ENCODE data around the gene KIF27.

The KIF27 gene

GRCh38 chr9:83920927-83921707, at the start of gene KIF27:
TSS of gene KIF27 (minus strand) at chr9:83921432. CDS start at chr9:83915591, 5,841 bp downstream.
- peak; percentile 97 for ATAC-seq
- no peak for TF ChIP-seq SNAI2 (CRISPR knock-in tag; IDR thresholded peaks at IDR 0.05)
- TF ChIP-seq BACH2 (CRISPR knock-in tag; IDR thresholded peaks at IDR 0.05; ENCODE audit: borderline replicate concordance) = no peak
- TF ChIP-seq TSHZ2 (CRISPR knock-in tag; IDR thresholded peaks at IDR 0.05) = 0 out of 2 replicates have a peak, but pooled peaks have one; percentile 43
- TF ChIP-seq ZC3H10 (CRISPR knock-in tag; IDR thresholded peaks at IDR 0.05) = no peak
- TF ChIP-seq ZFP30 (CRISPR knock-in tag; IDR thresholded peaks at IDR 0.05) = peak; percentile 26
- TF ChIP-seq ZNF8 (CRISPR knock-in tag; IDR thresholded peaks at IDR 0.05) = no peak
- TF ChIP-seq GLIS3 (CRISPR knock-in tag; IDR thresholded peaks at IDR 0.05) = peak; percentile 88; the same call in 1 of the 2 replicates
- no peak for TF ChIP-seq RARB (CRISPR knock-in tag; IDR thresholded peaks at IDR 0.05)
- TF ChIP-seq ZNF70 (CRISPR knock-in tag; IDR thresholded peaks at IDR 0.05) = no peak
- no peak for TF ChIP-seq OSR1 (CRISPR knock-in tag; IDR thresholded peaks at IDR 0.05)
- no peak for TF ChIP-seq PPARA (CRISPR knock-in tag; IDR thresholded peaks at IDR 0.05; ENCODE audit: borderline replicate concordance)
- TF ChIP-seq PATZ1 (CRISPR knock-in tag; IDR thresholded peaks at IDR 0.05; ENCODE audit: borderline replicate concordance) = peak; percentile 38; the same call in 1 of the 2 replicates
- no peak for TF ChIP-seq ZNF565 (CRISPR knock-in tag; conservative IDR thresholded peaks at IDR 0.05; ENCODE audit: low read depth)
- no peak for TF ChIP-seq CSDC2 (CRISPR knock-in tag; IDR thresholded peaks at IDR 0.05)
- TF ChIP-seq ARNTL (CRISPR knock-in tag; IDR thresholded peaks at IDR 0.05; ENCODE audit: borderline replicate concordance, low read depth) = no peak
- no peak for TF ChIP-seq TOX (CRISPR knock-in tag; IDR thresholded peaks at IDR 0.05; ENCODE audit: borderline replicate concordance)
- TF ChIP-seq, protein P1, sequence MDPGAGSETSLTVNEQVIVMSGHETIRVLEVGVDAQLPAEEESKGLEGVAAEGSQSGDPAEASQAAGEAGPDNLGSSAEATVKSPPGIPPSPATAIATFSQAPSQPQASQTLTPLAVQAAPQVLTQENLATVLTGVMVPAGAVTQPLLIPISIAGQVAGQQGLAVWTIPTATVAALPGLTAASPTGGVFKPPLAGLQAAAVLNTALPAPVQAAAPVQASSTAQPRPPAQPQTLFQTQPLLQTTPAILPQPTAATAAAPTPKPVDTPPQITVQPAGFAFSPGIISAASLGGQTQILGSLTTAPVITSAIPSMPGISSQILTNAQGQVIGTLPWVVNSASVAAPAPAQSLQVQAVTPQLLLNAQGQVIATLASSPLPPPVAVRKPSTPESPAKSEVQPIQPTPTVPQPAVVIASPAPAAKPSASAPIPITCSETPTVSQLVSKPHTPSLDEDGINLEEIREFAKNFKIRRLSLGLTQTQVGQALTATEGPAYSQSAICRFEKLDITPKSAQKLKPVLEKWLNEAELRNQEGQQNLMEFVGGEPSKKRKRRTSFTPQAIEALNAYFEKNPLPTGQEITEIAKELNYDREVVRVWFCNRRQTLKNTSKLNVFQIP (CRISPR knock-in tag; IDR thresholded peaks at IDR 0.05; ENCODE audit: borderline replicate concordance, low read depth) = no peak
- no peak for TF ChIP-seq TCF4 (CRISPR knock-in tag; IDR thresholded peaks at IDR 0.05; ENCODE audit: borderline replicate concordance)
- TF ChIP-seq ISL1 (CRISPR knock-in tag; IDR thresholded peaks at IDR 0.05) = no peak
- no peak for TF ChIP-seq ZFP3 (CRISPR knock-in tag; IDR thresholded peaks at IDR 0.05)
- no peak for TF ChIP-seq ESRRG (CRISPR knock-in tag; IDR thresholded peaks at IDR 0.05)
- TF ChIP-seq CSRNP3 (CRISPR knock-in tag; IDR thresholded peaks at IDR 0.05) = no peak

DNA sequence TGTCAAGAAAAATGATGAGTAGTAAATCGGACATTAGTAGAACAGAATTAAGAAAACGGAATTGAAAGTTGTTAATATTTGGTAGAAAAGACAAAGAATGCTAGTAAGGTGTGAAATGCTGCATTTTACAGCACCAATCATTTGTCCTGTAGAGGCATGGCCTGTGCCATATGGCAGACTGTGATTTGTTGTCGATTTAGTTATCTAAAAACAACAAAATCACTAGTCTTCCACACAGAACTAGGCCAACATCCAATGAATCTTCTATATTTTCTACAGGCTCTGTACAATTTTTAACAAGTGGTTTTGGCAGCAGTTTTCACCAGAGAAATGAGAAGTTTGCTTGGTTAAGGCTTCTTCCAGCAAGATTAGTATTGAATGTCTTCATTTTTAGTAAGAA, 48.4 kb upstream of the KIF27 start:
- no peak for ATAC-seq
- TF ChIP-seq ZNF565 (CRISPR knock-in tag; conservative IDR thresholded peaks at IDR 0.05; ENCODE audit: low read depth) (no peak), ARNTL (CRISPR knock-in tag; IDR thresholded peaks at IDR 0.05; ENCODE audit: borderline replicate concordance, low read depth) (no peak), TOX (CRISPR knock-in tag; IDR thresholded peaks at IDR 0.05; ENCODE audit: borderline replicate concordance) (no peak), TCF4 (CRISPR knock-in tag; IDR thresholded peaks at IDR 0.05; ENCODE audit: borderline replicate concordance) (no peak), ZFP3 (CRISPR knock-in tag; IDR thresholded peaks at IDR 0.05) (no peak), OSR1 (CRISPR knock-in tag; IDR thresholded peaks at IDR 0.05) (no peak)

- ATAC-seq = no peak
- TF ChIP-seq ESRRG (CRISPR knock-in tag; IDR thresholded peaks at IDR 0.05) (no peak), ZFP30 (CRISPR knock-in tag; IDR thresholded peaks at IDR 0.05) (no peak), ZNF70 (CRISPR knock-in tag; IDR thresholded peaks at IDR 0.05) (no peak), ZNF8 (CRISPR knock-in tag; IDR thresholded peaks at IDR 0.05) (no peak), PATZ1 (CRISPR knock-in tag; IDR thresholded peaks at IDR 0.05; ENCODE audit: borderline replicate concordance) (0 out of 2 replicates have a peak, but pooled peaks have one; percentile 17)
- TF ChIP-seq, protein P1 (CRISPR knock-in tag; IDR thresholded peaks at IDR 0.05; ENCODE audit: borderline replicate concordance, low read depth) = no peak
Measured at GRCh38 chr9:83967073-83967472, 45.8 kb upstream of the KIF27 start.

Data from SK-N-SH treated with all-trans-retinoic acid at 6 μM for 48 hours (cell line).